Germinal center (tissue), 1 donor: Measurements from ENCODE around the gene LONP2.
"Not testable (repeated sequence)": the region's sequence is repeated elsewhere in the genome, so short reads cannot be mapped to it uniquely, and the experiment has no call there.

Source experiments
- DNase-seq: peaks from one replicate; pipeline ENCODE4 v3.0.0; 2012; ENCODE audit warnings: mixed read lengths, low spot score

LONP2 gene

GRCh38 chr16:48291303-48291702, 47.2 kb downstream of the LONP2 start:
- no peak for DNase-seq

- no peak for DNase-seq
Measured at GRCh38 chr16:48291754-48292153, 47.7 kb downstream of the LONP2 start.

GRCh38 chr16:48292452-48292851, 48.4 kb downstream of the LONP2 start:
- no peak for DNase-seq

- DNase-seq = no peak
Measured at GRCh38 chr16:48294724-48295123, 50.6 kb downstream of the LONP2 start.

GRCh38 chr16:48295488-48296281, 51.6 kb downstream of the LONP2 start:
- DNase-seq = no peak

- no peak for DNase-seq
Measured at GRCh38 chr16:48299471-48299870, 55.4 kb downstream of the LONP2 start.

GRCh38 chr16:48300391-48300856, 56.3 kb downstream of the LONP2 start:
- no peak for DNase-seq

- no peak for DNase-seq
Measured at GRCh38 chr16:48308535-48308934, 64.4 kb downstream of the LONP2 start.

- DNase-seq = no peak
Measured at GRCh38 chr16:48310908-48311641, 67.0 kb downstream of the LONP2 start.

- not testable (repeated sequence) for DNase-seq
Measured at GRCh38 chr16:48313905-48314304, 69.8 kb downstream of the LONP2 start.

GRCh38 chr16:48317026-48317425, 72.9 kb downstream of the LONP2 start:
- DNase-seq = no peak

- DNase-seq = no peak
Measured at GRCh38 chr16:48317614-48318315, 73.7 kb downstream of the LONP2 start.

- no peak for DNase-seq
Measured at GRCh38 chr16:48318630-48319029, 74.5 kb downstream of the LONP2 start.

GRCh38 chr16:48321317-48322036, 77.4 kb downstream of the LONP2 start:
- DNase-seq = no peak

GRCh38 chr16:48323783-48324775, 80.0 kb downstream of the LONP2 start:
- no peak for DNase-seq

GRCh38 chr16:48326915-48327314, 82.8 kb downstream of the LONP2 start:
- no peak for DNase-seq

GRCh38 chr16:48329138-48329537, 85.0 kb downstream of the LONP2 start:
- no peak for DNase-seq

- DNase-seq = no peak
Measured at GRCh38 chr16:48330189-48330840, 86.2 kb downstream of the LONP2 start.

GRCh38 chr16:48330841-48331192, 86.7 kb downstream of the LONP2 start:
- DNase-seq = no peak

GRCh38 chr16:48332978-48333377, 88.9 kb downstream of the LONP2 start:
- DNase-seq = no peak
